GM18517 (cell line): ENCODE data around the gene KCNJ10.
A peak's percentile ranks its signal among the peaks of the same experiment; 100 is the strongest.

Experiments
- ATAC-seq: cut with Tn5 transposase; IDR thresholded peaks from one replicate; pipeline ENCODE4 v1.9.1; 2021; ENCODE audit warnings: mild to moderate bottlenecking, moderate library complexity; ENCODE audit not compliant: unreplicated experiment

Gene KCNJ10

DNA sequence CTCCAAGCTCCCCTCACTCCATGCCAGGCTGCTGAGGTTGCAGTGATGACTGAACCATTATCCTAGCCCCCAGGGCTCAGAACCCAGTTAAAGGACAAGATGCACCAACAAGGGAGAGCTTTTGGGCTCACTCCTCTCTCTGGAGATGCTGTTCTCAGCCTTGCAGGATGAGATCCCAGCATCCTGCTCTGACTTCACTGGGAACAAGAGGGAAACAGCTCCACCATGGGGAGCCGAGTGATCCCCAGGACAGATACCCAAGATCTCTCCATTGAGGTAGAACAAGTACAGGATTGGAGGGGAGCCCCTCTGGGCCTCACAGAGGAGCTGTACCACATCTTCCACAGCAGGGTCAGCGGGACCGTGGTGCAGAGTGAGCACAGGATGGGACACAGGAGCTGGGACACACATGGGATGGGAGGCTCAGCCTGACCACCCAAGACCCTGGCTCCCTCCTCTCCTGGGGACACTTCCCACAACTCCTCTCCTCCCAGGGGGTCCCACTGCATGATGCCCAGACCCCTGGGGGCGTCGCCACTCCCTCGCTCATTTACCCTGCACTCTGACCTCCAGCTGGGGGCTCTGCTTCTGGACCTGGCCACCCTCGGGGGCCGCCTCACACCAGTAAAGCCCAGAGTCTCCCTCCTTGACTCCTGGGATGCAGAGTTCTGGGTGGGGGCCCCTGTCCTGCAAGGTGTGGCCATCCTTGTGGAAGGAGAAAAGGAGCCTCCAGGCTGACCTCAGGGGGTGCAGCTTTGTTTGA lies 97.3 kb downstream of the KCNJ10 start:
- no peak for ATAC-seq

GRCh38 chr1:159970932-159971342 lies 99.0 kb downstream of the KCNJ10 start:
- ATAC-seq = no peak

- ATAC-seq = no peak
These were observed 101.1 kb downstream of the KCNJ10 start for GRCh38 chr1:159968901-159969300.

GRCh38 chr1:159965263-159965662 lies 104.7 kb downstream of the KCNJ10 start:
- no peak for ATAC-seq

DNA sequence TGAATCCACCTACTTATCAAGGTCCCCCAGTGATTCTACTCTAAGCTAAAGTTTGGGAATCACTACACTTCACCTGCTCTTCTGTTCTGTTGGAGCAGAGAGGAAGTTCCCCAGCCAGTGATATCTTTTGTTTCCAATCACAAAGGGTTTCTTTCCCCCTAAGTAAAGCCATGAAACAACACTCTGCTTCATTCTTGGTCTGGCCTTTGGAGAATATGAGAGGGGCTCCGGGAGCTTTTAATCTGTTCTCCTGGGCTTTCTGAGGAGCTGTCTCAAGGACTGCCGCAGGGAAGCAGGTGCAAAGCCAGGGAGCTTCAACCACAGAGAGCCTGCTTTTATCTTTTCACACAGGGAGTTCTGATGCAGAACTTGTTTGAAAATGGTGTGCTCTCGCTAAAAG lies 105.8 kb downstream of the KCNJ10 start:
- no peak for ATAC-seq

DNA sequence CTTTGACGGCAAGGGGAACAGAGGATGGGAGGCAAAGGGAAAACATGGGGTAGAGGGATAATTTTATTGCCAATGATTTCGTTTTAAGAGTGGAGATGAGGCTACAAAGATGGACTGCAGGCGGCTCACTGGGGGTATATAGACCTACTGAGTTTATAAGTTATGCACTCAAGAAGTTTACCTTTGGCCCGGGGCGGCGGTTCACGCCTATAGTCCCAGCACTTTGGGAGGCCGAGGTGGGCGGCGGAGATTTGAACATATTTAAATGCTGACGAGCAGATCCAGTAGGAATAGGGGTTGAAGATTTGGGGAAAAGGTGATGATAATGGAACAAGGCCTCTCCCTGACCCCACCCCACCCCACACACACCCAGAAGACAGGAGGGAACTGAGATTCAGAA lies 107.8 kb downstream of the KCNJ10 start:
- no peak for ATAC-seq

- ATAC-seq = no peak
These were observed 108.3 kb downstream of the KCNJ10 start for GRCh38 chr1:159961636-159962035.

- ATAC-seq = no peak
These were observed 109.1 kb downstream of the KCNJ10 start for GRCh38 chr1:159960721-159961381.

DNA sequence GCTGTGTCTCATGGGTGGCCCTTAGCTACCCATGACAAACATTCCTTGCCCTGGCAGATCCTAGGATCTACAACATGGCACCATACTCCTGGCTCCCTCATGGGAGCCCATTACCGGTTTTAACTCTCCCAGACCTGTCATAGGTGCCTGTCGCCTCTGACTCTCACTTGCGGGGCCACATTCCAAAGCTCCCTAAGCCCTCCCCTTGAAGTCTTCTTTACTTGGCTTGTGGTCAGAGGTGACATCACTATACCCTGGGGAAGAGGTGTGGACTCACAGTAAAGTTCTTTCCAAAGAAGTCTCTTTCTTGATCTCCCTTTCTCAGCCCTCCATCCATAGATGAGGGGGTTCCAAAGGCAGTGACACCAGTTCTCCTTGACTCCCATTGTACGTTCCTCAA lies 110.5 kb downstream of the KCNJ10 start:
- ATAC-seq = no peak

DNA sequence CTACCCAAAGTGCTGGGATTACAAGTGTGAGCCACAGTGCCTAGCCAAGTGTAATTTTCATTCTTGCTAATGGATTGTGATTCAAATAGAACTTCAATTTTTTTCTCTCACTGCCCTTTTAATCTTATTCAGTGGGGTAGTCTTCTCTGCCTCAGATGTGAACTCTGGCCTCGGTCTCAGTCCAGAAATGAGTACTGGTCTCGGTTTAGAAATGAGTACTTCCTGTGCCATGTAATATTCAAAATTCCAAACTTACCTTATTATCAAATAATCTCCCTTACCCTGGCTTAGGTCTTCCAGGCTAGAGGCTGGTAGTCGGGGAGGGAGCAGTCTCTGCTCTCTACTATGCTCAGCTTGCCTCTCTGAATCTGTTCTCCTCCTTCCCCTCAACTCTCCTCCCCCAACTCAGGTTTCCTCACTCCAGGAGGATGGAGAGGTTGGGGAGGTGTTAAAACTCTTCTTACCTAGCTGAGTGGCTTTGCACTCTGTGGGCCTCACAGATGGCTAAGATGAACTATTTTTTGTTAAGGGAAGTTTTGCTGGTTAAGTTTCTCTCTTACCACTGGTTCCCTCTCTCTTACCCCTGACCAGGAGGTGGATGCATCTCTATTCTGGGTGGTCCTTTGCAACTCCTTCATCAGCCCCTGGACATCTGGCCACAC lies 111.1 kb downstream of the KCNJ10 start:
- peak; percentile 64 for ATAC-seq

GRCh38 chr1:159957824-159958268 lies 112.1 kb downstream of the KCNJ10 start:
- no peak for ATAC-seq

DNA sequence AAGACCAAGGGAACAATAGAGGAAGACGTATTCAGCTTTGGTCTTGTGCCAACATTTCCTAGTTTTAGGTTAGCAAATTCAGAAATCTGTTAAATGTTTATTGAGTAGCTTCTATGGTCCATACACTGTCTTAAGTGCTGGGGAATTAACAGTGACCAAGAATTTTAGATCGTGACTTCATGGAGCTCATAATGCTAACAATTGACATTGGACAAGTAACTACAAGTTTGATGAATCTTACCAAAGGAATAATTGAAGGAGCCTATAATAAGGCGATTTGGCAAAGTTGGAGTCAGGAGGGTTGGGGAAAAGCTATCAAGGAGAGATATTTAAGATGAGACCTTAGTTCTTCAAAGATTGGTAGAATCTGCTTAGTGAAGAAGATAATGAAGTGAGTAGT lies 114.5 kb downstream of the KCNJ10 start:
- ATAC-seq = no peak

- ATAC-seq = no peak
These were observed 116.1 kb downstream of the KCNJ10 start, which contains the start of gene SLAMF9 for GRCh38 chr1:159953536-159954515. TSS of gene SLAMF9 (minus strand) at chr1:159954237. CDS start at chr1:159954137, 100 bp downstream.

DNA sequence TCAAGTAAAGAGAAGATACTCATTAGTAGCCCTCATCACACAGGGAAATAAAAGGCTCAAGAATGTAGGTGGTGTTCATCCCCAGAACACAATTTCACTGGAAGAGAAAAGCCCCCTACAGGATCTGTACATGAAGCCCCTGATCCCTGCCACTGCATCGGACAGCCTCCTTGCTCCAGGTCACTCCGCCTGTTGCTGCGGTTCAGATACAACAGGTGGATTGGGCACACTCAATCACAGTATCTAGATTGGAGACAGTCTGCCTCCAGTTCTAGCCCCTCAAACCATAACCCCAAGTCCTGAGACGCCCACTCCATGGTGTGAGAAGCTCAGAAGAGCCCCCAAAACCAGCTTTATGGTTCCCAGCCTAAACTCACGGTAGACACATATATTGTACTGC lies 117.0 kb downstream of the KCNJ10 start:
- no peak for ATAC-seq

GRCh38 chr1:159951551-159951950 lies 118.4 kb downstream of the KCNJ10 start:
- ATAC-seq = no peak

DNA sequence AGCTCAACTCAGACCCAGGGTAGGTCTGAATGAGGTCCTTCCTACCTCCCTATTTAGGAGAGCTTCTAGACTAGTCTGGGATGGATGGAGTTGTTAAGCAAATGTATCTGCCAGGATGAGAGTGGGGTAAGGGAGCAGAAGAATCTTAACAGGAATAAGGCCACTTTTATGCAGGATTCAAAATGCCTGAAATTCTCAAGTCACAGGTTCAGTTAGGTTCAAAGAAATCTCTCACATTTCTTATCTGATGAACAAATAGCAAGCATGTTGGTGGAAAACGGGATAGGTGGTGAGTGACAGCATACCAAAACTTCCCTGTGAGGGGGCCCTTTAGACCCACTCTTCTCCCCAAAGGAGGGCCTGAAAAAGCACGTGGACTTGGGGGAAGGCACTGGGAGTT lies 118.9 kb downstream of the KCNJ10 start:
- no peak for ATAC-seq

- no peak for ATAC-seq
These were observed 120.0 kb downstream of the KCNJ10 start for GRCh38 chr1:159949981-159950381.

GRCh38 chr1:159949123-159949522 lies 120.8 kb downstream of the KCNJ10 start:
- no peak for ATAC-seq
